GM12892 (cell line): ENCODE results near the gene TBCA.
A peak's percentile ranks its signal among the peaks of the same experiment; 100 is the strongest.
"Not testable (repeated sequence)": the region's sequence is repeated elsewhere in the genome, so short reads cannot be mapped to it uniquely, and the experiment has no call there.

Source experiments
- DNase-seq: peaks from one replicate; pipeline ENCODE4 v3.0.0; 2011; ENCODE audit not compliant: insufficient read length
- FAIRE-seq: peaks from 2 replicates; lab custom pipeline; 2011; peaks lifted over from hg19 to GRCh38; lab: Jason Lieb, UNC
- POLR2A ChIP-seq: IDR thresholded peaks from 2 replicates; pipeline ENCODE4 v1.6.1; 2011; ENCODE audit warnings: low read depth, low read length, control low read depth
- POLR2AphosphoS5 ChIP-seq: IDR thresholded peaks from 2 replicates; pipeline ENCODE4 v1.6.1; 2011; ENCODE audit warnings: low read depth, low read length, control low read depth
- TAF1 ChIP-seq: IDR thresholded peaks from 2 replicates; pipeline ENCODE4 v1.6.1; 2011; ENCODE audit warnings: low read depth, mild to moderate bottlenecking, control low read depth, low read length, borderline replicate concordance

TBCA gene

DNA sequence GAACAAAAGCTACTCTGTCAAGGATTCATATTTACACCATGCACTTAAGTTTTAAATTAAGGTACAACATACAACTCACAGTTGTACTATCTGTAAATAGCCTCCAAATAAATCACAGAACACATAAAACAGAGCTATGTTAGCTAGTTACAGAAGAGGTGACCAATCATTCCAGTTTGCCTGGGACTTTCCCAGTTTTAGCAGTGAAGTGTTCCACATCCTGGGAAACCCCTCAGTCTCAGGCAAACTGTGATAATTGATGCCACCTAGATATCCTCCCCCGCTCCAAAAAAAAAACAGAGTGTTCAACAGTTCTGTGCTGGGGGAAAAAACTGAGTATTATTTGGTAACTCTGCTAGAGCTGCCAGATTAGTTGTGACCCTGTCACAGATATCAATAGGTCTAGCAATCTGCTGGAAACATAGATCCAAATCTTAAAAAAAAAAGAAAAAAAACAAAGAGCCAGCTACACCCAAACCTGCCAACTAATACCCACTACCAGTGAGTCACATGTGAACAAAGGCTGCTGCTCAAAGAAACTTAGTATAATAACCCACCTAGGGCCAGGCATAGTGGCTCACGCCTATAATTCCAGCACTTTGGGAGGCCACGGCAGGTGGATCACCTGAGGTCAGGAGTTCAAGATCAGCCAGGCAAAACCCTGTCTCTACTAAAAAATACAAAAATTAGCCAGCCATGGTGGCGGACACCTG is 5.7 kb downstream of the TBCA start:
- TF ChIP-seq POLR2A (no peak), TAF1 (no peak), POLR2AphosphoS5 (no peak)
- no peak for DNase-seq

DNA sequence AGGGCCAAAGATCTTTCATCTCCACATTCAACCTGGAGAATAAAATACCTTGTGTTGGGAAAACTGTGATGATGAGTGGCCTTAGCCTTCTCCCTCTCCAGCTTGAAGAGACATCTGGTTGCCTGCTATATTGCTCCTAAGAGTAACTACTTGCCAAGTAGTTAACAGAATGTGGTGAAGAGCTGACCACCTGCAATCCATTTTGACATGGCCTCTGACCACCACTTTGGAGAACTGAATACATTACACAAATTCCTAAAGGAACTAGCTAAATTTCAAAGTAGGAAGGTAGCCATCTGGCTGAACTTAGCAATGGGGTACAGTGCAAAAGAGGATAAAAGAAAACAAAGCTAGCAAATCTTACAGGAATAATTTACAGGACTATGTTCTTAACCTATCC is 7.2 kb downstream of the TBCA start:
- no peak for FAIRE-seq
- TF ChIP-seq TAF1 (no peak), POLR2A (no peak), POLR2AphosphoS5 (no peak)
- no peak for DNase-seq

More for the DNA sequence above, 5.7 kb downstream of the TBCA start:
- no peak for FAIRE-seq

DNA sequence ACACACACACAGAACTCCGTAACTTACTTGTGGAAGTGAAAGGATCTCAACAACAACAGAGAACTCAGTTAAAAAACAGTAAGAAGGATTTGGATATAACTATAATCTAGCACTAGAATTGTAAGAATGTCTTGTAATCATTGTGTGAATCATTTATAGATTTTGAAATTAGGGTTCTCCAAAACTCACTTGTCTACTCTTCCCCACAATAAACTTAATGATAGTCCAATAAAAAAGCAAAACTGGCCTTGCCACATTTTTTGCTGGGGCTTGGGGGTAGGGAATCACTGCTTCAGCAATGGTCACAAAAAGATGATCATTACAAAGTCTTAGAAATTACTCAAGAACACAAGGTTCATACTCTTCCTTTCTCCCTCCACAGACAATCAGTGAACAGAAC is 8.8 kb downstream of the TBCA start:
- DNase-seq = no peak
- no peak for TF ChIP-seq POLR2AphosphoS5
- TF ChIP-seq POLR2A = no peak
- TF ChIP-seq TAF1 = no peak
- FAIRE-seq = peak; percentile 14

DNA sequence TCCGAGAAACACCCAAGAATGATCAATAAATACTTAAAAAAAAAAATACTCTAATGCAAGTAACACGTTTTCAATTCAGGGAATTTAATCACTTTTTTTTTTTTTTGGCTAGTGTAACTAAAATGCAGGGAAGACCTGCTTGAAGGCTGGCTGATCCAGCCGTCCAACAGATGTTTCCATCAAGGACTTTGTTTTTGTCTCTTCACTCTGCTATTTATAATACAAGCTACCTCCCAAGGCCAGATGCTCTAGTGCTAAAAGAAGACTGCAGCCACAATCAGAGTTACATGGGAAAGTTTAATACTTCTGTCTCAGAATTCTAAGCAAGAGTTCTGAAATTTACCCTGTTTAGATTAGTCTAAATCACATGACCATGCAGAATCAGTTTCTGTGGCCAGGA is 14.5 kb downstream of the TBCA start:
- DNase-seq (no peak), FAIRE-seq (no peak)
- TF ChIP-seq TAF1 = no peak
- TF ChIP-seq POLR2AphosphoS5 = no peak
- no peak for TF ChIP-seq POLR2A

DNA sequence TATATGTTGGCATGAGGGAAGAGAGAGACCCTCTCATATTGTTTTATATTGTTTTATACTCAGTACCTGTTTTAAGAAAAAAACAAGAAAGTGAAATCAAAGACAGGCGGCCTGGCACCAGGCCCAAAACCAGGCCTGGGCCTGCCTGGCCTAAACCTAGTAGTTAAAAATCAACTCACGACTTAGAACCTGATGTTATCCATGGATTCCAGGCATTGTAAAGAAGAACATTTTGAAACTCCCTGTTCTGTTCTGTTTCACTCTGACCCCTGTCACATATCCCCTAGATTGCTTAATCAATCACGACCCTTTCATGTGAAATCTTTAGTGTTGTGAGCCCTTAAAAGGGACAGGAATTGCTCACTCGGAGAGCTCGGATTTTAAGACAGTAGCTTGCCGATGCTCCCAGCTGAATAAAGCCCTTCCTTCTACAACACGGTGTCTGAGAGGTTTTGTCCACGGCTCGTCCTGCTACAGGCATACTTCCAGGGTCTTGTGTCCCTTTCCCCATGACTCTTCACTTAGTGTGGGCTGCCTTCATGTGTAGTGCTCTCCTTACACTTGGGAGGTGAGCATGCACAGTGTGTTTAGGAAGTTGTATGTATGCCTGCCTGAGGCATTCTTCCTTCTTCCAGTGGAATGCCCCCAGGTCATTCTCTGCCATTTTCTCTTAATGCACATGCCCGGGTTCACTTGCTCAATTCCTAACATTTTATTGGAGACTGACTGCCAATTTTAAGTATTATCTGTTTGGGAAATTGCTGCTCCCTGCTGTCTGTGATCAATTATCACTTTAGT is 17.8 kb downstream of the TBCA start:
- no peak for TF ChIP-seq POLR2A
- no peak for DNase-seq
- no peak for FAIRE-seq

DNA sequence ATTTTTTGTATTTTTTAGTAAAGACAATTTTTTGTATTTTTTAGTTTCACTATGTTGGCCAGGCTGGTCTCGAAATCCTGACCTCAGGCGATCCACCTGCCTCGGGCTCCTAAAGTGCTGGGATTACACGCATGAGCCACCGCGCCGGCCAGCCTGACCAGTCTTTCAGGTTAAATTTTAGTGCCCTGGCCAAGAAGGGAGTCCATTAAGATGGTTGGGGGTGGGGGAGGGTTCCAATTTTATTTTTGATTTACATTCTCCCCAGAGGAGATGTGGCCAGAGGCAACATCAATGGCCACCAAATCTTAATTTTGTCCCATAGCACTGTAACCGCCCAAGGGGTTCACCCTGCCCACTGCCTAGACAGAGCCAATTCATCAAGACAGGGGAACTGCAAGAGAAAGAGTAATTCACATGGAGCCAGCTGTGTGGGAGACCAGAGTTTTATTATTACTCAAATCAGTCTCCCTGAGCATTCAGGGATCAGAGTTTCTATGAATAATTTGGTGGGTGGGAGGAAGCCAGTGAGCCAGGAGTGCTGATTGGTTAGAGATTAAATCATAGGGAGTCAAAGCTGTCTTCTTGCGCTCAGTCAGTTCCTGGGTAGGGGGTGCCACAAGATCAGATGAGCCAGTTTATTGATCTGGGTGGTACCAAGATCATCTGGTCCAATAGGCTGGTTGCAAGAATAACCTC is 24.7 kb downstream of the TBCA start:
- FAIRE-seq (no peak), DNase-seq (no peak)
- TF ChIP-seq POLR2AphosphoS5 (no peak), TAF1 (no peak), POLR2A (no peak)

DNA sequence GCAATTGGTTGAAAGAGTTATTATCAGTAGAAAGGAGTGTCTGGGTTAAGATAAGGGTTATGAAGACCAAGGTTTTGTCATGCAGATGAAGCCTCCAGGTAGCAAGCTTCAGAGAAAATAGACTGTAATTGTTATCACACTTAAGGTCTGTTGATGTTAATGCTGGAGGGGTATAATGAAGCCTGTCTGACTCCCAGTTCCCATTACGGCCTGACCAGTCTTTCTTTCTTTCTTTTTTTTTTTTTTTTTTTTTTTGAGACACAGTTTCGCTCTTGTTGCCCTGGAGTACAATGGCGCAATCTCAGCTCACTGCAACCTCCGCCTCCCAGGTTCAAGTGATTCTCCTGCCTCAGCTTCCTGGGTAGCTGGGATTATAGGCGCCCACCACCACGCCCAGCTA is 25.2 kb downstream of the TBCA start:
- DNase-seq, FAIRE-seq: not testable (repeated sequence)

DNA sequence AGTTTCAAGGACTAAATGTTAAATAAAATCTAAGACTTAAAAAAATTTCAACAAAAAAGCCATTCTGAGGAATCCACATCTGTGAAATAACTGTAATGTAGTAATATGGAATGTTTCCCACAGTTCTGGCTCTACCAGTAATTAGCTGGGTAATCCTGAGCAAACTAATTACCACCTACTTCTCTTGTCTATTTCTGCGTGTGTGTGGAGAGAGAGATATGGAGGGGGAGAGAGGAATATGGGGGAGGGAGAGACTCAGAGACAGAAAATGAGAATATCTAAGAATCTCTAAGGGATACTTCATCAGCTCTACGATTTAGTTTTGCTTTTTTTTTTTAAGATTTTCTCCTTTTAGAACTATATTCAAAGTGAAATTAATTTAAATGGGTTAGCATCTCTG is 28.0 kb downstream of the TBCA start:
- FAIRE-seq = no peak
- DNase-seq = no peak
- TF ChIP-seq TAF1 (no peak), POLR2A (no peak), POLR2AphosphoS5 (no peak)

DNA sequence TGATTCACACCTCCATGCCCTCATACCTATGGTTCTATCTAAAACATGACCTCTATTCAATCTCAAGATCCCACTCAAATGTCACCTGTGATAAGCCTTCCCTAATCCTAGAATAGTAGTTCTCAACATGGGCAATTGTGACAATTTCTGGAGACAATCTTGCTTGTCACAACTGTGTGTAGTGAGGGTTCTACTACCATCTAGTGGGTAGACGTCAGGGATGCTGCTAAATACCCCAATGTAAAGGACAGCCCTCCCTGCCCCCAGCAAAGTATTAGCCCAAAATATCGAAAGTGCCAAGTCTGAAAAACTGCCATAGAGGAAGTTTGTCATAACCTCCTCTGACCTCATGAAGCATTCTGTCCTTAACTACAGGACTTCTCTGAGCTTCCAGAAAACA is 32.0 kb downstream of the TBCA start:
- DNase-seq = no peak
- no peak for TF ChIP-seq TAF1
- TF ChIP-seq POLR2AphosphoS5 = no peak
- no peak for TF ChIP-seq POLR2A
- no peak for FAIRE-seq

DNA sequence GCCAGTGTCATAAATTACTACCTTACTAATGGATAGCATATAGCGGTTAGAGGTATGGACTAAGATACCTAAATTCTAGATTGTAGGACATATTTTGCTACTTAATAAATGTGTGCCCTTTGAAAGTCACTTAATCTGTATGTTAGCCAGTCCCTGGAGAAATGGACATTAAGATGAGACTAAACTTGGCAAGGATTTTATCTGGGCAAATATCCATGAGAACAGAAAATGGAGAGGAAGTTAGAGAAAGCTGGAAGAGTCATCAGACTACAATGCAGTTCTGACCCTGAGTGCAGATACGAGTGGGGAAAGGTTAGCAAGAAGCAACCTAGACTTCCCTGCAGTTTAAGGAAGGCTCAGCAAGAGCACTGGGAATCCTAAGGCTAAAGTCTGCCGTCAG is 33.0 kb downstream of the TBCA start:
- DNase-seq (no peak), FAIRE-seq (peak; percentile 60)
- no peak for TF ChIP-seq POLR2AphosphoS5
- TF ChIP-seq POLR2A = no peak
- TF ChIP-seq TAF1 = no peak

DNA sequence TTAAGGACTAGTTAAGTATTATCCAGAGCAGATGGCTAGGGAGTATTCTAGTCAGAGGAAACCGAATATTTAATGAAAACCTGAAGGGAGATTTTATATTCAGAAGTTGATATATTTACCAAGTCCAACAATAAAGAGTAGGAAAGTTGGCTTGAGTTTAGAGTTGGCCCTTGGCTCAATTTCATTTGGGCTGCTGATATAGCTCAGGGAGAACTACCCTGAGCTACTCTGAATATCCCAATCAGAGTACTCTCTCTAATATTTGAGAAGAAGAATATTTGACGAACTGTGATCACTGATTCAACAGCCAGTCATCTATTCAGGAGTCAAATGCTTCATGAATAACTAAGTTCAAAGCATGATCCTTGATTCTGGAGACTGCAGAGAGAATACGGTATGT is 34.5 kb downstream of the TBCA start:
- FAIRE-seq (no peak), DNase-seq (no peak)
- TF ChIP-seq POLR2AphosphoS5 (no peak), TAF1 (no peak), POLR2A (no peak)

DNA sequence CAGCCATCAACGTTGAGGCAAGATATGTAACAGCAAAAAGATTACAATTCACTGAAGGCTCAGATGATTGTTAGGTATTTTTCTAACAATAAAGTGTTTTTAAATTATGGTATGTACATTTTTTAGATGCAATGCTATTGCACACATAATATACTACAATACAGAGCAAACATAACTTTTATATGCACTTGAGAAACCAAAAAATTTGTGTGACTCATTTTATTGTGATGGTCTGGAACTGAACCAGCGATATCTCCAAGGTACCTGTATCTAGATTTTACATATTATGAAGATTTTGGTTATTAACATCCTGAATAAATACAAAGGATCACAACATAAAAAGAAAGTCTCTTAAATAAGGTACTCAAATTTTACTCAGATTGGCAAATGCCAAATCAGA is 41.3 kb downstream of the TBCA start:
- DNase-seq (no peak), FAIRE-seq (no peak)
- TF ChIP-seq TAF1 = no peak
- no peak for TF ChIP-seq POLR2AphosphoS5
- no peak for TF ChIP-seq POLR2A
